ENCODE results near the gene EID3. TPM values are rescaled to one million over a fixed set of nuclear protein-coding genes. Genes with fewer than 3 reads are reported as not detected.

The EID3 gene
- total and polyA plus RNA-seq, 4 donors = 0.17 to 6.4 (median 1.2) TPM

GRCh38 chr12:104312202-104312601 lies 8.7 kb downstream of the EID3 start:
- no peak for DNase-seq (ENCODE audit: low spot score)
- Histone ChIP-seq H3K4me3 (ENCODE audit: low read depth in 1 of 3, low read length in 3 of 3) (no peak overlapping the region), H3K36me3 (ENCODE audit: control insufficient read depth in 4 of 4, insufficient read depth in 3 of 4, low read depth in 1 of 4, low read length in 3 of 4) (peaks cover 11 to 41% (median 36%) of the 10 kb centered on the region in 4 donors), H3K4me1 (ENCODE audit: control insufficient read depth in 4 of 4, insufficient read depth in 4 of 4, low read length in 3 of 4) (no peaks in the 10 kb centered on the region), H3K9me3 (ENCODE audit: control insufficient read depth in 4 of 4, low read length in 3 of 4) (no peaks in the 10 kb centered on the region), H3K27ac (ENCODE audit: low read depth in 1 of 2, low read length in 2 of 2) (no peak overlapping the region), H3K27me3 (ENCODE audit: control insufficient read depth in 4 of 4, insufficient read depth in 4 of 4, low read length in 3 of 4) (no peaks in the 10 kb centered on the region), H3K9ac (ENCODE audit: low read depth in 1 of 2, low read length in 2 of 2) (no peak overlapping the region)
- WGBS = 95% methylated on average over 1 of the region's 1 CpG
- TF ChIP-seq FOXA2 (IDR thresholded peaks at IDR 0.05) = no peak
- no peak for TF ChIP-seq RXRA (IDR thresholded peaks at IDR 0.05)
- TF ChIP-seq TAF1 (conservative IDR thresholded peaks at IDR 0.05) = no peak
- TF ChIP-seq MAX (IDR thresholded peaks at IDR 0.05) = no peak
- TF ChIP-seq FOXA1 (IDR thresholded peaks at IDR 0.05) = no peak
- no peak for TF ChIP-seq RAD21 (IDR thresholded peaks at IDR 0.05)
- no peak for TF ChIP-seq GABPA (IDR thresholded peaks at IDR 0.05 in 1 of 2, conservative IDR thresholded peaks at IDR 0.05 in 1 of 2)
- TF ChIP-seq JUND (IDR thresholded peaks at IDR 0.05) = no peak
- no peak for TF ChIP-seq HNF4G (IDR thresholded peaks at IDR 0.05)
- TF ChIP-seq ZBTB33 (IDR thresholded peaks at IDR 0.05) = no peak
- TF ChIP-seq ATF3 (IDR thresholded peaks at IDR 0.05) = no peak
- no peak for TF ChIP-seq YY1 (IDR thresholded peaks at IDR 0.05)
- TF ChIP-seq CTCF (IDR thresholded peaks at IDR 0.05; ENCODE audit: low read depth, low read length, missing input control) = no peak
- TF ChIP-seq REST (IDR thresholded peaks at IDR 0.05) = no peak
- no peak for TF ChIP-seq HNF4A (conservative IDR thresholded peaks at IDR 0.05)
- no peak for TF ChIP-seq NR2F2 (IDR thresholded peaks at IDR 0.05)

- H3K9me3 ChIP-seq (ENCODE audit: control insufficient read depth in 4 of 4, low read length in 3 of 4) = no peaks in the 10 kb centered on the region
- H3K27ac ChIP-seq (ENCODE audit: low read depth in 1 of 2, low read length in 2 of 2) = no peak overlapping the region
- no peak overlapping the region for H3K4me3 ChIP-seq (ENCODE audit: low read depth in 1 of 3, low read length in 3 of 3)
- no peaks in the 10 kb centered on the region for H3K4me1 ChIP-seq (ENCODE audit: control insufficient read depth in 4 of 4, insufficient read depth in 4 of 4, low read length in 3 of 4)
- WGBS = 99% methylated on average over 1 of the region's 1 CpG
- no peaks in the 10 kb centered on the region for H3K27me3 ChIP-seq (ENCODE audit: control insufficient read depth in 4 of 4, insufficient read depth in 4 of 4, low read length in 3 of 4)
- DNase-seq (ENCODE audit: low spot score) = no peak
- H3K9ac ChIP-seq (ENCODE audit: low read depth in 1 of 2, low read length in 2 of 2) = no peak overlapping the region
- peaks cover 11 to 44% (median 39%) of the 10 kb centered on the region in 4 donors for H3K36me3 ChIP-seq (ENCODE audit: control insufficient read depth in 4 of 4, insufficient read depth in 3 of 4, low read depth in 1 of 4, low read length in 3 of 4)
- TF ChIP-seq FOXA2 (IDR thresholded peaks at IDR 0.05) = no peak
- no peak for TF ChIP-seq YY1 (IDR thresholded peaks at IDR 0.05)
- TF ChIP-seq NR2F2 (IDR thresholded peaks at IDR 0.05) = no peak
- TF ChIP-seq CTCF (IDR thresholded peaks at IDR 0.05; ENCODE audit: low read depth, low read length, missing input control) = no peak
- no peak for TF ChIP-seq RXRA (IDR thresholded peaks at IDR 0.05)
- no peak for TF ChIP-seq RAD21 (IDR thresholded peaks at IDR 0.05)
- TF ChIP-seq TAF1 (conservative IDR thresholded peaks at IDR 0.05) = no peak
- TF ChIP-seq REST (IDR thresholded peaks at IDR 0.05) = no peak
- no peak for TF ChIP-seq MAX (IDR thresholded peaks at IDR 0.05)
These were observed 9.1 kb downstream of the EID3 start for GRCh38 chr12:104312654-104313053.

All from liver (tissue), 9 donors.